ENCODE results near the gene UNC119. TPM values are rescaled to one million over a fixed set of nuclear protein-coding genes. Genes with fewer than 3 reads are reported as not detected.

The UNC119 gene
- total and polyA plus RNA-seq, 2 experiments from 2014 or later: 39.0 to 78.4 TPM

GRCh38 chr17:28574526-28574925, 22.1 kb upstream of the UNC119 start (continued):
- no peak for TF ChIP-seq ZNF462 (CRISPR knock-in tag; IDR thresholded peaks at IDR 0.05)
- no peak for TF ChIP-seq STAT1 (IDR thresholded peaks at IDR 0.05; ENCODE audit: unreplicated experiment)
- TF ChIP-seq EZH2 (IDR thresholded peaks at IDR 0.05; ENCODE audit: low read depth, unreplicated experiment): no peak
- no peak for TF ChIP-seq ZNF114 (CRISPR knock-in tag; IDR thresholded peaks at IDR 0.05)
- TF ChIP-seq POLR2AphosphoS5 (IDR thresholded peaks at IDR 0.05; ENCODE audit: low read depth): no peak
- TF ChIP-seq ZNF331 (CRISPR knock-in tag; IDR thresholded peaks at IDR 0.05; ENCODE audit: low read depth): no peak
- no peak for TF ChIP-seq CREB1 (CRISPR knock-in tag; IDR thresholded peaks at IDR 0.05; ENCODE audit: low read depth)
- no peak for TF ChIP-seq NANOG (IDR thresholded peaks at IDR 0.05; ENCODE audit: borderline replicate concordance)
- TF ChIP-seq EZH2phosphoT487 (IDR thresholded peaks at IDR 0.05; ENCODE audit: unreplicated experiment): no peak

DNA sequence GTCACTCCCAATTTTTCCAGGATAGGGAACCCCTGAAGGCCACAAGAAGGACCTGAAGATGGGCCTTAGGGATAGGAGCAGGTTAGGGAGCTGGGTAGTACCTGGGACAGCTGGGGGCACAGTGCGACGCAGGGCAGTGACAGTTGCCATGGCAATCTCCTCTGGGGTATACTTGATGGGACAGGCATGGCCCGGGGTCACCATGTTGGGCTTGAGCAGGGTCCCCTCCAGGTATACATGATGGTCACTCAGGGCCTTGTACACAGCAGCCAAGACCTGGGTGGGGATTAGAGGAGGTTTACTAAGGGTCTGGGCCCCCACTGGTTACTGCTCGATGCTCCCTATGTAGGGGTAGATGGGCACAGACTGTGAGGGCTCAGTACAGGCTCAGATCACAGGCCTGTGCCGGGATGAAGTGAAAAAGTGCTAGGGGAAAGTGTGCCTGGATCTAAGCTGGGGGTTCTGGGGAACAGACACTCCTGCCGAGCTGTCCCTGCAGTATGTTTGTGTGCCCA, 21.6 kb upstream of the UNC119 start:
- Histone ChIP-seq H4K20me1 (replicated peaks; ENCODE audit: insufficient read depth) (peaks cover 3% of the 10 kb centered on the region), H3K27me3 (ENCODE audit: insufficient read depth) (peaks cover 4% of the 10 kb centered on the region; the same call in 1 of the 2 replicates), H3K27ac (ENCODE audit: low read depth) (no peak overlapping the region), H2AFZ (no peak overlapping the region), H3K4me1 (ENCODE audit: insufficient read depth) (peaks cover 31% of the 10 kb centered on the region), H3F3A (replicated peaks; ENCODE audit: low read depth) (peaks cover 19% of the 10 kb centered on the region), H3K9me2 (ENCODE audit: insufficient read depth) (no peaks in the 10 kb centered on the region), H3K4me3 (no peak overlapping the region), H3K36me3 (ENCODE audit: insufficient read depth) (peaks cover 15% of the 10 kb centered on the region), H3K79me2 (replicated peaks; ENCODE audit: insufficient read depth) (peaks cover 19% of the 10 kb centered on the region), H3K4me2 (no peak overlapping the region)
- no peak overlapping the region for H3K27ac Mint-ChIP-seq
- no peak for ATAC-seq
- DNase-seq (ENCODE audit: low spot score): no peak
- peaks cover 19% of the 10 kb centered on the region for H3K27me3 Mint-ChIP-seq (ENCODE audit: insufficient read depth, low read depth, poor library complexity)
- no peak overlapping the region for H3K4me3 Mint-ChIP-seq
- no peaks in the 10 kb centered on the region for H3K9me3 Mint-ChIP-seq
- peaks cover 28% of the 10 kb centered on the region for H3K36me3 Mint-ChIP-seq (ENCODE audit: low read depth)
- H3K4me1 Mint-ChIP-seq: peaks cover 35% of the 10 kb centered on the region
- no peak for TF ChIP-seq ZNF462 (CRISPR knock-in tag; IDR thresholded peaks at IDR 0.05)

Measured in GM23338 (cell line).